Thyroid gland (tissue), 4 donors: Measurements from ENCODE around the gene CDH2. TPM values are rescaled to one million over a fixed set of nuclear protein-coding genes. Genes with fewer than 3 reads are reported as not detected.

Experiments used
- DNase-seq, 2 donors: peaks; one replicate each; pipeline ENCODE4 v3.0.0-alpha.2; 2019
- H3K27ac ChIP-seq, 3 donors: fragments of 200-600 bp; sonication (generic); 1 replicate in 2 of 3; 2 replicates in 1 of 3; pipeline ENCODE4 v1.5.1; 2016 to 2019; ENCODE audit warnings: mild to moderate bottlenecking in 1 of 3, moderate library complexity in 1 of 3
- H3K27me3 ChIP-seq: fragments of 200-600 bp; sonication (generic); one replicate; pipeline ENCODE4 v1.5.1; 2019
- H3K36me3 ChIP-seq, 2 donors: fragments of 200-600 bp; sonication (generic); one replicate each; pipeline ENCODE4 v1.5.1; 2016 to 2019
- H3K4me1 ChIP-seq, 2 donors: fragments of 200-600 bp; sonication (generic); one replicate each; pipeline ENCODE4 v1.5.1; 2017 to 2019
- H3K4me3 ChIP-seq, 3 donors: fragments of 200-600 bp; sonication (generic); replicated peaks in 1 of 3; 1 replicate in 2 of 3; 2 replicates in 1 of 3; pipeline ENCODE4 v1.5.1; 2016; ENCODE audit warnings: mild to moderate bottlenecking in 1 of 3
- H3K9me3 ChIP-seq: fragments of 200-600 bp; sonication (generic); one replicate; pipeline ENCODE4 v1.5.1; 2017
- CTCF ChIP-seq, 6 experiments: fragments of 200-600 bp in 3 of 6; fragments of 450-650 bp in 3 of 6; sonication (generic) in 3 of 6; IDR thresholded peaks; one replicate each; pipeline ENCODE4 v1.5.1; 2016 to 2019; ENCODE audit warnings: antibody characterized with exemption in 6 of 6, mild to moderate bottlenecking in 2 of 6, inconsistent platforms in 1 of 6, moderate library complexity in 1 of 6
- POLR2A ChIP-seq, 2 donors: fragments of 450-650 bp; IDR thresholded peaks; one replicate each; pipeline ENCODE4 v1.6.1; 2017; ENCODE audit warnings: antibody characterized with exemption in 2 of 2, mild to moderate bottlenecking in 2 of 2, moderate library complexity in 1 of 2
- WGBS, 2 donors: methylation state at CpG; one replicate each; pipeline ENCODE4 v1.1.5; 2017; 5-methylcytosine and 5-hydroxymethylcytosine counted together
- intact Hi-C: fragments of 100-400 bp; cut with DNase I; formaldehyde crosslinking; loops from one replicate; pipeline ENCODE4 v1.15.1; 2023
- total RNA-seq, 4 donors: library from RNA; depleted of rRNA; stranded (reverse); fragments of >200 nt; gene quantifications; one replicate each; pipeline ENCODE4 v1.2.3, GENCODE V29; 2016

Gene CDH2
- total RNA-seq, 4 donors from 2014 or later: 0.78 to 7.9 (median 3.3) TPM

- intact Hi-C loops: no loop called here
Observed at GRCh38 chr18:27970321-27970720, 206.6 kb downstream of the CDH2 start.

GRCh38 chr18:27969206-27969605 is 207.7 kb downstream of the CDH2 start:
- no peak for DNase-seq
- Histone ChIP-seq H3K4me3 (no peak overlapping the region), H3K36me3 (no peaks in the 10 kb centered on the region), H3K27me3 (no peaks in the 10 kb centered on the region), H3K9me3 (no peaks in the 10 kb centered on the region), H3K4me1 (no peaks in the 10 kb centered on the region), H3K27ac (no peak overlapping the region)
- intact Hi-C loops: no loop called here
- WGBS, 2 donors: 81 to 90% methylated on average over 1 of the region's 1 CpG
- no peak for TF ChIP-seq CTCF (IDR thresholded peaks at IDR 0.05)
- no peak for TF ChIP-seq POLR2A (IDR thresholded peaks at IDR 0.05)

More at GRCh38 chr18:27970321-27970720, 206.6 kb downstream of the CDH2 start:
- H3K36me3 ChIP-seq: no peaks in the 10 kb centered on the region
- no peak overlapping the region for H3K4me3 ChIP-seq
- no peak overlapping the region for H3K27ac ChIP-seq
- no peaks in the 10 kb centered on the region for H3K4me1 ChIP-seq
- 84 to 96% methylated on average over 1 of the region's 1 CpG for WGBS, 2 donors
- DNase-seq: no peak
- H3K27me3 ChIP-seq: no peaks in the 10 kb centered on the region
- TF ChIP-seq POLR2A (IDR thresholded peaks at IDR 0.05) (no peak), CTCF (IDR thresholded peaks at IDR 0.05) (no peak)
- no peaks in the 10 kb centered on the region for H3K9me3 ChIP-seq

- Histone ChIP-seq H3K9me3 (no peaks in the 10 kb centered on the region), H3K27ac (no peak overlapping the region), H3K4me3 (no peak overlapping the region), H3K27me3 (no peaks in the 10 kb centered on the region), H3K4me1 (no peaks in the 10 kb centered on the region), H3K36me3 (no peaks in the 10 kb centered on the region)
- intact Hi-C loops: no loop called here
- DNase-seq: no peak
- WGBS, 2 donors: 36 to 47% methylated on average over 4 of the region's 4 CpGs
- TF ChIP-seq CTCF (IDR thresholded peaks at IDR 0.05) (no peak), POLR2A (IDR thresholded peaks at IDR 0.05) (no peak)
Observed at GRCh38 chr18:27967913-27968824, 208.8 kb downstream of the CDH2 start.

DNA sequence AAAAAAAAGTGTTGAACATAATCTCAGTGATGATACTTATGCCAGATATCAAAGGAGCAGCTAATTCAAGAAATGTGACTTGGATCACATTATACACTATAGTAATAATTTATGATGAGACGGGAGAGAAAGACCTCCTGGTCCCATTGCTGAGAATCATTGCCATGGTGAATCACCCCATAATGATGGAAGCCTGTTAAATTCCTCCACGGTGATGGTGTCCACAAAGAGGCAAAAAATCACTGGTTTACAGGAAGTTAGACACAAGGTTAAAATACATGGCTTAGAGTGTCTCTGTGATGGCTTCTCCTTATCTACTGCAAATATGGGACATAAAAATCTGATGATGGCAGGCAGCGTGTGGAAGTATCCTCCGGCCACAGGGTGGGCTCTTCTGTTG is 210.0 kb downstream of the CDH2 start:
- Histone ChIP-seq H3K4me1 (no peaks in the 10 kb centered on the region), H3K27me3 (no peaks in the 10 kb centered on the region), H3K9me3 (no peaks in the 10 kb centered on the region), H3K4me3 (no peak overlapping the region), H3K27ac (no peak overlapping the region), H3K36me3 (no peaks in the 10 kb centered on the region)
- intact Hi-C loops: no loop called here
- TF ChIP-seq CTCF (IDR thresholded peaks at IDR 0.05) (no peak), POLR2A (IDR thresholded peaks at IDR 0.05) (no peak)
- 94 to 95% methylated on average over 4 of the region's 4 CpGs for WGBS, 2 donors
- DNase-seq: no peak

GRCh38 chr18:27964811-27965210 is 212.1 kb downstream of the CDH2 start:
- 9 to 18% methylated on average over 1 of the region's 1 CpG for WGBS, 2 donors
- intact Hi-C loops: no loop called here
- no peaks in the 10 kb centered on the region for H3K27me3 ChIP-seq
- TF ChIP-seq CTCF (IDR thresholded peaks at IDR 0.05) (no peak), POLR2A (IDR thresholded peaks at IDR 0.05) (no peak)
- no peak for DNase-seq
- no peaks in the 10 kb centered on the region for H3K36me3 ChIP-seq
- H3K4me1 ChIP-seq: no peaks in the 10 kb centered on the region
- no peak overlapping the region for H3K4me3 ChIP-seq
- no peak overlapping the region for H3K27ac ChIP-seq
- no peaks in the 10 kb centered on the region for H3K9me3 ChIP-seq
